GM21515 (cell line): ENCODE measurements around the gene SLC25A3.
A peak's percentile ranks its signal among the peaks of the same experiment; 100 is the strongest.
"Not testable (repeated sequence)": the region's sequence is repeated elsewhere in the genome, so short reads cannot be mapped to it uniquely, and the experiment has no call there.

Source experiments
- ATAC-seq: cut with Tn5 transposase; IDR thresholded peaks from one replicate; pipeline ENCODE4 v1.9.1; 2021; ENCODE audit not compliant: unreplicated experiment

Gene SLC25A3

GRCh38 chr12:98594050-98594835 lies 757 bp downstream of the SLC25A3 start:
- peak; percentile 12 for ATAC-seq

- ATAC-seq, result no peak
Observed at GRCh38 chr12:98595243-98595988, 1.9 kb downstream of the SLC25A3 start.

- not testable (repeated sequence) for ATAC-seq
Observed at GRCh38 chr12:98597313-98597712, 3.8 kb downstream of the SLC25A3 start.

GRCh38 chr12:98601924-98602323 lies 8.4 kb downstream of the SLC25A3 start:
- no peak for ATAC-seq

- ATAC-seq, result no peak
Observed at GRCh38 chr12:98606359-98606988, 13.0 kb downstream of the SLC25A3 start.

GRCh38 chr12:98610596-98610995 lies 17.1 kb downstream of the SLC25A3 start:
- no peak for ATAC-seq

GRCh38 chr12:98612696-98613334 lies 19.3 kb downstream of the SLC25A3 start:
- ATAC-seq, result peak; percentile 85

GRCh38 chr12:98618952-98619351 lies 25.5 kb downstream of the SLC25A3 start:
- no peak for ATAC-seq

- peak; percentile 76 for ATAC-seq
Observed at GRCh38 chr12:98635657-98636323, 42.3 kb downstream of the SLC25A3 start.

- no peak for ATAC-seq
Observed at GRCh38 chr12:98637068-98637467, 43.6 kb downstream of the SLC25A3 start.

- no peak for ATAC-seq
Observed at GRCh38 chr12:98638009-98638408, 44.5 kb downstream of the SLC25A3 start.

GRCh38 chr12:98639491-98639890 lies 46.0 kb downstream of the SLC25A3 start:
- ATAC-seq, result no peak

- ATAC-seq, result not testable (repeated sequence)
Observed at GRCh38 chr12:98642801-98643200, 49.3 kb downstream of the SLC25A3 start.

GRCh38 chr12:98644433-98644711 lies 50.9 kb downstream of the SLC25A3 start:
- peak; percentile 22 for ATAC-seq

GRCh38 chr12:98644712-98645571 lies 51.5 kb downstream of the SLC25A3 start, which contains the start of the genes APAF1 and IKBIP:
Gene APAF1, plus strand, starts transcription at chr12:98645290. Its CDS starts 3,070 bp downstream, at chr12:98648360.
Gene IKBIP, minus strand, starts transcription at chr12:98644788. Its CDS starts 87 bp downstream, at chr12:98644701.
- ATAC-seq, result peak; percentile 88

- ATAC-seq, result peak; percentile 5
Observed at GRCh38 chr12:98645572-98646067, 52.1 kb downstream of the SLC25A3 start.

GRCh38 chr12:98646294-98647090 lies 53.0 kb downstream of the SLC25A3 start:
- ATAC-seq, result no peak

- no peak for ATAC-seq
Observed at GRCh38 chr12:98651328-98651727, 57.8 kb downstream of the SLC25A3 start.
